Measurements from ENCODE around the gene GIPR.

The GIPR gene

DNA sequence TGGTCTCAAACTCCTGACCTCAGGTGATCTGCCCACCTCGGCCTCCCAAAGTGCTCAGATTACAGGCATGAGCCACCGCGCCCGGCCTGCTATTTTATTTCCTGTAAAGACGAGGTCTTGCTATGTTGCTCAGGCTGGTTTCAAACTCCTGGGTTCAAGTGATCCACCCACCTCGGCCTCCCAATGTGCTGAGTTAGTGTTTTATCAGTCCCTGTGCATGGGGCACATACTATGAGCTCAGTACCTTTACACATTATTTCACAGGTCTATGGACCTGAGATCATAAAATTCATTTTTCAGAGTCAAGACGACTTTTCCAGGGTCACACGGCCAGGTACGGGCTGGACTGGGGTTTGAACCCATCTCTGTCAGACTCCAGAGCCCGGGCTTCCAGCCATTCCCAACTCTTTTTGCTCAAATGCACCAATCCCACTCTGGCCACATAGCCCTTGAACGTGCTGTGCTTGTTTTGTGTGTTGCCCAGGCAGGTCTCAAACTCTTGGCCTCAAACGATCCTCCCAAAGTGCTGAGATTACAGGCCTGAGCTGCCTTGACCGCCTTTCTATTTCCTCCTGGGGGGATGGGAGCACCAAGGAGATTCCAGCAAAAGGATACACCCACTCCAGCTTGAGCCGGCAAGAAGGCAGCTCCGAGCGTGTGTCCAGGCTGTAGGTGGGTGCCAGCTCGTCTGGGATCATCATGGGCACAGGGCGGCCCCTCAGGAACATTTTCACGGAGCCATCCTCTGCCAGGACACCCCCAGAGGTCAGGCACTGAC, 29.9 kb upstream of the GIPR start:
- Histone ChIP-seq H3K4me3 (ENCODE audit: insufficient read depth, low read depth, low read length, poor library complexity, severe bottlenecking) (no peak overlapping the region), H3K4me1 (ENCODE audit: control insufficient read depth, insufficient read depth, low read length, poor library complexity, severe bottlenecking) (peaks cover 22% of the 10 kb centered on the region), H3K36me3 (ENCODE audit: control insufficient read depth, insufficient read depth, low read length) (no peaks in the 10 kb centered on the region), H3K27me3 (replicated peaks; ENCODE audit: control insufficient read depth, insufficient read depth, low read length, poor library complexity, severe bottlenecking) (no peaks in the 10 kb centered on the region), H3K27ac (ENCODE audit: insufficient read depth, low read length, poor library complexity, severe bottlenecking) (no peak overlapping the region), H3K9me3 (ENCODE audit: control insufficient read depth, low read length) (no peaks in the 10 kb centered on the region)
- no peak for DNase-seq

DNA sequence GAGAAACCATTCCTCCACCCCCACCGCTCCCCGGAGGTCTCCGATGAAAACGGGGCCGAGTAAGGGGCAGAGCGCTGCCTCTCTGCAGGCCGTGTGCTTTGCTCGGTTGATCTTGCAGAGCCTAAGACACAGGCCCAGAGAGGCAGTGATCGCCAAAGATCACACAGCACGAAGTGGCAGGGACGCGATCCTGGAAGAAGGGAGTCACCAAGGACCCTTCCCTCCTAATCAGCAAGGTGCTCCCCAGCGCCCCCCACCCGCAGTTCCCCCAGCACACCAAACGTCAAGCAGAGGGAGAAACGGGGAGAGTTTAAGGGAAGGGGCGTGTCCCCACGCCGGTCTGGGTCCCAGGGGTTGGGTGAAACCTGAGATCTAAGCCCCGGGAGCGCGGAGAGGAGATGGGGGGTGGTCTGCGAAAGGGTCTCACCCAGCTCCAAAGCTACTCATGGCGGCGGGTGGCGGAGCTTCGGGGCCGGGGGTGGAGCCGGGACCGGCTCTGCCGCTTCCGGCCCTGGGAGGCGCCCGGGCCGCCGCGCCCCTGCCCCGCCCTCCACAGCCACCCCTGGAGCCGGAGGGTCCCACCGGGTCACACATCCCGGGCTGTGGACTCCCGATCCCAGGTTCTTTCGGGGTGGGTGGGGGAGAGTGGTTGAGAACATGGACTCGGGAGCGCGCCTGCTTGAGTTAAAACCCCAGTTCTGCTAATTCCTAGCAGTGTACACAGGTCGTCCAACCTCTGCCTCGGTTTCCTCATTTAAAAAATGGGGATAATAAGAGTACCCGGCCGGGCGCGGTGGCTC, 28.9 kb upstream of the GIPR start, which contains the start of gene EML2:
TSS of gene EML2 (minus strand) at position 468 of the 800 bp plus-strand sequence. CDS start at position 447, 21 bp downstream.
- H3K27ac ChIP-seq (ENCODE audit: insufficient read depth, low read length, poor library complexity, severe bottlenecking), result peak within 1 kb of the TSS; percentile 62
- no peaks in the 10 kb centered on the region for H3K9me3 ChIP-seq (ENCODE audit: control insufficient read depth, low read length)
- no peaks in the 10 kb centered on the region for H3K27me3 ChIP-seq (replicated peaks; ENCODE audit: control insufficient read depth, insufficient read depth, low read length, poor library complexity, severe bottlenecking)
- H3K4me1 ChIP-seq (ENCODE audit: control insufficient read depth, insufficient read depth, low read length, poor library complexity, severe bottlenecking), result peaks cover 22% of the 10 kb centered on the region
- H3K4me3 ChIP-seq (ENCODE audit: insufficient read depth, low read depth, low read length, poor library complexity, severe bottlenecking), result peak within 1 kb of the TSS; percentile 68
- peak in 2 of 3 donors; percentile 29 to 38 for DNase-seq
- H3K36me3 ChIP-seq (ENCODE audit: control insufficient read depth, insufficient read depth, low read length), result no peaks in the 10 kb centered on the region

- Histone ChIP-seq H3K36me3 (ENCODE audit: control insufficient read depth, insufficient read depth, low read length) (no peaks in the 10 kb centered on the region), H3K4me3 (ENCODE audit: insufficient read depth, low read depth, low read length, poor library complexity, severe bottlenecking) (no peak overlapping the region), H3K4me1 (ENCODE audit: control insufficient read depth, insufficient read depth, low read length, poor library complexity, severe bottlenecking) (peaks cover 28% of the 10 kb centered on the region), H3K9me3 (ENCODE audit: control insufficient read depth, low read length) (no peaks in the 10 kb centered on the region), H3K27me3 (replicated peaks; ENCODE audit: control insufficient read depth, insufficient read depth, low read length, poor library complexity, severe bottlenecking) (no peaks in the 10 kb centered on the region), H3K27ac (ENCODE audit: insufficient read depth, low read length, poor library complexity, severe bottlenecking) (peak overlapping the region; percentile 96)
- DNase-seq, result peak in 1 of 3 donors; percentile 19
These were observed 27.2 kb upstream of the GIPR start for GRCh38 chr19:45640849-45641273.

DNA sequence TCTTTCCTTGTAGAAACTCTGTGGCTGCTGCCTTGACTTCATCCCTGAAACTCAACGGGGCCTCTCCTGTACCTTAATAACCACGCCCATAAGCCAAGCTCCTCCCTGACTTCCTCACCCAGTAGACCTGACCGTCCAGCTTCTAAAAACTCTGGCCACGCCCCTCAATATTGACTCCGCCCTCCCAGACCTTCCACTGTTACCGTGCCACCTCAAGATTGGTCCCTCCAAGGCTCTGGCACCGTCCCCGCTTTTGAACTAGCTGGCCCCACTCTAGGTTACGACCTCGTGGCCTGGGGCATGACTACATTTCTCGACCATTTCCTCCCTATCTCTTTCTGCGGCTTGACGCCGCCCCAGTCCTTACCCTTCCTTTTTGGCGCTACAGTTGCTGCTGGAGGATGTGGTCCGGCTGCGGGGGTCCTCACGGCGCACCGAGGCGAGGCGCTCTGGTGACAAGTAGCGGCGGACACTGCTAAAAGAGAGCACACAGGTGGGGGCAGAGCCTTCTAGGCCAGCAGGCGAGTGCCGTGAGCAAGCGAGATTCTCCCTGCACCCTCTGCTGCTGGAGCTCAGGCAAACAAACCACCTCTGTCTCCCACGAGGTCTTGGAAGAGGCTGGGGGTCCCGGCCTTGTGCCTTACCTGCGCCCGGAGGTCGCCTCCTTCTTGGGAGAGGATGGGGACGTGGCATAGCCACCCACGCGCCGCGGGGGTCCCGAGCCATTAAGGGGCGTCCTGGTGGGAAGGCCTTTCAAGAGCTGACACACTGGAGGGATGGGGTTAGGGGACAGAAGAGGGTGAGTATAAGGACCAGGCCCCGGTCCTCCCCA, 26.5 kb upstream of the GIPR start:
- no peaks in the 10 kb centered on the region for H3K36me3 ChIP-seq (ENCODE audit: control insufficient read depth, insufficient read depth, low read length)
- peak; percentile 27 to 66 (median 50) for DNase-seq
- no peaks in the 10 kb centered on the region for H3K27me3 ChIP-seq (replicated peaks; ENCODE audit: control insufficient read depth, insufficient read depth, low read length, poor library complexity, severe bottlenecking)
- peak overlapping the region; percentile 96 for H3K27ac ChIP-seq (ENCODE audit: insufficient read depth, low read length, poor library complexity, severe bottlenecking)
- H3K4me3 ChIP-seq (ENCODE audit: insufficient read depth, low read depth, low read length, poor library complexity, severe bottlenecking), result peak overlapping the region; percentile 52
- H3K4me1 ChIP-seq (ENCODE audit: control insufficient read depth, insufficient read depth, low read length, poor library complexity, severe bottlenecking), result peaks cover 32% of the 10 kb centered on the region
- H3K9me3 ChIP-seq (ENCODE audit: control insufficient read depth, low read length), result no peaks in the 10 kb centered on the region

- Histone ChIP-seq H3K4me3 (ENCODE audit: insufficient read depth, low read depth, low read length, poor library complexity, severe bottlenecking) (no peak overlapping the region), H3K27ac (ENCODE audit: insufficient read depth, low read length, poor library complexity, severe bottlenecking) (peak overlapping the region; percentile 96), H3K36me3 (ENCODE audit: control insufficient read depth, insufficient read depth, low read length) (no peaks in the 10 kb centered on the region), H3K9me3 (ENCODE audit: control insufficient read depth, low read length) (no peaks in the 10 kb centered on the region), H3K27me3 (replicated peaks; ENCODE audit: control insufficient read depth, insufficient read depth, low read length, poor library complexity, severe bottlenecking) (no peaks in the 10 kb centered on the region), H3K4me1 (ENCODE audit: control insufficient read depth, insufficient read depth, low read length, poor library complexity, severe bottlenecking) (peaks cover 30% of the 10 kb centered on the region)
- DNase-seq, result peak; percentile 65 to 76 (median 68)
These were observed 24.7 kb upstream of the GIPR start for GRCh38 chr19:45643024-45643926.

DNA sequence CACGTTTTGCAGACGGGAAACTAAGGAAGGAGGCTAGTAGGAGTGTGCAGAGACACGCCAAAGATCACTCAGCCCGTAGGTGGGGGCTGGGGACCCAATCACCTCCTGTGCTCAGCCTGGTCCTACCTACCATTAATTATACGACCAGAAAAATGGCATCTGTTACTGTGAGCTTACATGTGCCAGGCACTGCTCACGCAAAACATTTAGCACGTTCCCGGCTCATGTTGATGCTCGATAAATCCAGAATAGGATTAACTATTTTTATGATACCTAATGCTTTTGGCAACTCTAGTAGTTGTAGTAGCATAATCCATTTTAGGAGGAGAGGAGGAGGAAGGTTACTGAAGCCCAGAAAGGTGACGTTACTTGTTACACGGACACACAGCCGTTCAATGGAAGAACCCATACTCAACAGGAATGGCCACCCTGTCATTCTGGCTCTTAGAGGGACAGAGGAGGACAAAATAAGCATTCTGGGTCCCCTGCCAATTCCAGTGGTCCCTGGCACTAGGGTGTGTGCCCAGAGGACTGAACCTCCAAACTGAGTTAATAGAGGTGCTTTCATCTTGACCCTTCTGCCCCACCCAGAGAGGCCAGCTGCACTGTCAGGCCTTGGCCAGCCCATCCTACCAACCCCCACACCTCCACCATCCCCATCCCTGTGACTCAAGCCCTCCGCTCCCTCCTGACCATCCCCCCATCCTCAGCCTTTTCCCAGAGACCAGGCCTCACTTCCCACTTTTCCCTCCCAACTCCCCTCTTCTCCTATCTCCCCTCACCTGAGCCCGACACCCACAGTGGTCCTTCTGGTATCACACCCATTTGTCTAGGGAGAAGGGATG, 23.9 kb upstream of the GIPR start:
- H3K4me3 ChIP-seq (ENCODE audit: insufficient read depth, low read depth, low read length, poor library complexity, severe bottlenecking), result no peak overlapping the region
- H3K27ac ChIP-seq (ENCODE audit: insufficient read depth, low read length, poor library complexity, severe bottlenecking), result no peak overlapping the region
- H3K27me3 ChIP-seq (replicated peaks; ENCODE audit: control insufficient read depth, insufficient read depth, low read length, poor library complexity, severe bottlenecking), result no peaks in the 10 kb centered on the region
- peaks cover 23% of the 10 kb centered on the region for H3K4me1 ChIP-seq (ENCODE audit: control insufficient read depth, insufficient read depth, low read length, poor library complexity, severe bottlenecking)
- H3K36me3 ChIP-seq (ENCODE audit: control insufficient read depth, insufficient read depth, low read length), result no peaks in the 10 kb centered on the region
- no peak for DNase-seq
- no peaks in the 10 kb centered on the region for H3K9me3 ChIP-seq (ENCODE audit: control insufficient read depth, low read length)

DNA sequence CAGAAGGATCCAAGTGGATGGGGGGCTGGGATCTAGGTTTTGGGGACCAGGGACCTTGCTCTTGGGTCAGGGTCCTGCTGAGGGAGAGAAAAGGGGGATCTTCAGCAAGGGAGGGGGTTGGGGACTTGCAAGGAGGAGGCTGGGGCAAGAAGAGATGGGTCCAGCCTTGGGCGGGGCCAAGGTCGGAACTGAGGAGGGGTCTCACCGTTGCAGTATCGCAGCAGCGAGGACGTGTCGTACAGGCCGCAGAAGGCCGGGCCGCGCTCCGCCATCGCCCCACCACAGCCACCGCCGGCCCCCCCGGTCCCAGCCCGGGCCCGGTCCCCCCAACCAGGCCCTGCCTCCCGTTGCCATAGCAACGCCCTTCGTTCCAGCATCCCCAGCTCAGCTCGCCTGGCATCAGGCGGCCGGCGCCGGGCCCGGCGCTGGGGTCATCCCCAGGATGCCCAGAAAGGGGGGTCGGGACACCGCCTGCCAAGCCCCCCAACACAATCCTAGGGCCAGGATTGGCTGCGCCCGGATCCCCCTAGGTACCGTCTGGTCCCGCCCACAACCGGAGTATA, 22.9 kb upstream of the GIPR start:
- peak overlapping the region; percentile 53 for H3K4me3 ChIP-seq (ENCODE audit: insufficient read depth, low read depth, low read length, poor library complexity, severe bottlenecking)
- no peaks in the 10 kb centered on the region for H3K9me3 ChIP-seq (ENCODE audit: control insufficient read depth, low read length)
- no peak for DNase-seq
- H3K27me3 ChIP-seq (replicated peaks; ENCODE audit: control insufficient read depth, insufficient read depth, low read length, poor library complexity, severe bottlenecking), result no peaks in the 10 kb centered on the region
- no peaks in the 10 kb centered on the region for H3K36me3 ChIP-seq (ENCODE audit: control insufficient read depth, insufficient read depth, low read length)
- H3K27ac ChIP-seq (ENCODE audit: insufficient read depth, low read length, poor library complexity, severe bottlenecking), result no peak overlapping the region
- peaks cover 21% of the 10 kb centered on the region for H3K4me1 ChIP-seq (ENCODE audit: control insufficient read depth, insufficient read depth, low read length, poor library complexity, severe bottlenecking)

DNA sequence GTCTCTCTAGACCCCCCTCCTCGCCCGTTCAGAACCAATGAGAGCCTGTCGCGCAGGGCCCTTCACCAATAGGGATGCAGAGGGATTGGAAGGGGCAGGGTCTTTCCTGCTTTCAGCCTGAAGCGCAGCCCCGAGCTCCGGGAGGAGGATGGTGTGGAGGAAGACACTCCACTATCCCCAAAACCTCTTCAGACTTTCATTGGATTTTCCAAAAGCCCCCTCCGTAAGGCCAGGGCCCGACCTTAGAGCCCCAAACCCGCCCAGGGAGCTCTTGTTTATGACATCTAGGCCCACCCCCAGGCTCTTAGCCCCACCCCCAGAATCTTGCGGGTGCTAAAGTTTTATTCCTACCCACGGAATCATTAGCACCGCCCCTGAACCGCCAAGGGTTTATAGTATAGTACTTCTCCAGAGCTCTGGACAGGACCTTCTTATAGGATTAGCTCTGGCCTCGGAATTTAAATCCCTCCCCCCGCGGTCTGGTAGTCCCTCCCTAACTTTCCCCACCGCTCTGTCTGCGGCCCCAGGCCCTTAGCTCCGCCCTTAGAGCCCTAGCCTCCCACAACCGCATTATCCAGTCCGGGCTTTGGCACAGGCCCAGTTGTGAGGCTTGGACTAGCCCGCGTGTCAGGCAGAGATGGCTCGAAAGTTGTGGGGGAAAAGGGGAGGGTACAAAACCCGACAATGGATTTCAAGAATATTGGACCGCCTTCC, 22.2 kb upstream of the GIPR start:
- H3K27ac ChIP-seq (ENCODE audit: insufficient read depth, low read length, poor library complexity, severe bottlenecking), result peak overlapping the region; percentile 26

More for the DNA sequence above, 22.2 kb upstream of the GIPR start:
- Histone ChIP-seq H3K9me3 (ENCODE audit: control insufficient read depth, low read length) (no peaks in the 10 kb centered on the region), H3K4me3 (ENCODE audit: insufficient read depth, low read depth, low read length, poor library complexity, severe bottlenecking) (peak overlapping the region; percentile 53), H3K36me3 (ENCODE audit: control insufficient read depth, insufficient read depth, low read length) (no peaks in the 10 kb centered on the region), H3K4me1 (ENCODE audit: control insufficient read depth, insufficient read depth, low read length, poor library complexity, severe bottlenecking) (peaks cover 21% of the 10 kb centered on the region), H3K27me3 (replicated peaks; ENCODE audit: control insufficient read depth, insufficient read depth, low read length, poor library complexity, severe bottlenecking) (no peaks in the 10 kb centered on the region)
- peak; percentile 56 to 68 (median 63) for DNase-seq
